ENCODE measurements around the gene ENPP6. TPM values are rescaled to one million over a fixed set of nuclear protein-coding genes. Genes with fewer than 3 reads are reported as not detected.

ENPP6 gene
- total and polyA plus RNA-seq, 8 donors: 0.05 to 1.5 (median 0.24) TPM; not detected in 3

- Histone ChIP-seq H3K4me1 (no peaks in the 10 kb centered on the region), H3K36me3 (no peaks in the 10 kb centered on the region), H3K27me3 (no peaks in the 10 kb centered on the region), H3K27ac (no peak overlapping the region), H3K4me3 (no peak overlapping the region), H3K9me3 (no peaks in the 10 kb centered on the region)
- intact Hi-C loops (cut with DNase I): no loop called here
- ATAC-seq (no peak), FAIRE-seq (no peak), DNase-seq (no peak)
- no peak for TF ChIP-seq CTCF (IDR thresholded peaks at IDR 0.05)
- WGBS, 2 donors: 84 to 87% methylated on average over 12 of the region's 12 CpGs
These were observed 17.4 kb downstream of the ENPP6 start for GRCh38 chr4:184200296-184200695.

GRCh38 chr4:184199780-184200179 lies 17.9 kb downstream of the ENPP6 start:
- Histone ChIP-seq H3K4me1 (no peaks in the 10 kb centered on the region), H3K9me3 (no peaks in the 10 kb centered on the region), H3K4me3 (no peak overlapping the region), H3K27ac (no peak overlapping the region), H3K27me3 (no peaks in the 10 kb centered on the region), H3K36me3 (no peaks in the 10 kb centered on the region)
- ATAC-seq (no peak), FAIRE-seq (no peak), DNase-seq (no peak)
- TF ChIP-seq CTCF (IDR thresholded peaks at IDR 0.05): no peak
- intact Hi-C loops (cut with DNase I): no loop called here
- 84% methylated on average over 5 of the region's 5 CpGs for WGBS, 2 donors

GRCh38 chr4:184198190-184198589 lies 19.5 kb downstream of the ENPP6 start:
- no peak for FAIRE-seq

GRCh38 chr4:184197536-184198082 lies 20.1 kb downstream of the ENPP6 start:
- no peak for DNase-seq
- H3K4me1 ChIP-seq: no peaks in the 10 kb centered on the region
- TF ChIP-seq CTCF (IDR thresholded peaks at IDR 0.05): no peak
- intact Hi-C loops (cut with DNase I): no loop called here
- no peak for ATAC-seq
- no peaks in the 10 kb centered on the region for H3K27me3 ChIP-seq
- WGBS, 2 donors: 90 to 97% methylated on average over 3 of the region's 3 CpGs
- FAIRE-seq: no peak
- H3K9me3 ChIP-seq: no peaks in the 10 kb centered on the region
- no peak overlapping the region for H3K4me3 ChIP-seq
- H3K27ac ChIP-seq: no peak overlapping the region
- H3K36me3 ChIP-seq: no peaks in the 10 kb centered on the region

More at GRCh38 chr4:184198190-184198589, 19.5 kb downstream of the ENPP6 start:
- Histone ChIP-seq H3K4me3 (no peak overlapping the region), H3K4me1 (no peaks in the 10 kb centered on the region), H3K27ac (no peak overlapping the region), H3K27me3 (no peaks in the 10 kb centered on the region), H3K9me3 (no peaks in the 10 kb centered on the region), H3K36me3 (no peaks in the 10 kb centered on the region)
- intact Hi-C loops (cut with DNase I): no loop called here
- no peak for ATAC-seq
- no peak for DNase-seq
- 55 to 65% methylated on average over 5 of the region's 5 CpGs for WGBS, 2 donors
- no peak for TF ChIP-seq CTCF (IDR thresholded peaks at IDR 0.05)

GRCh38 chr4:184196730-184197385 lies 20.8 kb downstream of the ENPP6 start:
- H3K36me3 ChIP-seq: no peaks in the 10 kb centered on the region
- no peak overlapping the region for H3K4me3 ChIP-seq
- no peaks in the 10 kb centered on the region for H3K4me1 ChIP-seq
- no peak overlapping the region for H3K27ac ChIP-seq
- no peak for TF ChIP-seq CTCF (IDR thresholded peaks at IDR 0.05)
- DNase-seq: no peak
- no peaks in the 10 kb centered on the region for H3K9me3 ChIP-seq
- no peak for FAIRE-seq
- ATAC-seq: no peak
- intact Hi-C loops (cut with DNase I): no loop called here
- H3K27me3 ChIP-seq: no peaks in the 10 kb centered on the region
- 68 to 69% methylated on average over 5 of the region's 5 CpGs for WGBS, 2 donors
